Upper lobe of left lung (tissue), 6 donors: ENCODE measurements around the gene EPHB3. TPM values are rescaled to one million over a fixed set of nuclear protein-coding genes. Genes with fewer than 3 reads are reported as not detected.

Experiments used
- ATAC-seq, 2 donors: fragments of 200-7000 bp; cut with Tn5 transposase; one replicate each; pipeline ENCODE4 v1.9.1; 2022; ENCODE audit warnings: mild to moderate bottlenecking in 2 of 2, moderate library complexity in 2 of 2; ENCODE audit not compliant: low FRiP score in 2 of 2
- DNase-seq, 2 donors: peaks; one replicate each; pipeline ENCODE4 v3.0.0-alpha.2; 2019 to 2020
- H3K27ac ChIP-seq, 4 donors: fragments of 200-600 bp; sonication (generic); one replicate each; pipeline ENCODE4 v1.5.1; 2016 to 2019
- H3K27me3 ChIP-seq, 4 donors: fragments of 200-600 bp; sonication (generic); one replicate each; pipeline ENCODE4 v1.5.1; 2017 to 2019
- H3K36me3 ChIP-seq, 4 donors: fragments of 200-600 bp; sonication (generic); one replicate each; pipeline ENCODE4 v1.5.1; 2016 to 2019
- H3K4me1 ChIP-seq, 4 donors: fragments of 200-600 bp; sonication (generic); one replicate each; pipeline ENCODE4 v1.5.1; 2018 to 2019
- H3K4me3 ChIP-seq, 4 donors: fragments of 200-600 bp; sonication (generic); one replicate each; pipeline ENCODE4 v1.5.1; 2017 to 2019; ENCODE audit warnings: mild to moderate bottlenecking in 2 of 4, moderate library complexity in 1 of 4
- H3K9me3 ChIP-seq, 4 donors: fragments of 200-600 bp; sonication (generic); one replicate each; pipeline ENCODE4 v1.5.1; 2018 to 2019
- EP300 ChIP-seq, 4 donors: sonication (generic); formaldehyde crosslinking; IDR thresholded peaks; one replicate each; pipeline ENCODE4 v1.5.1; 2017; ENCODE audit warnings: antibody characterized with exemption in 4 of 4, control low read depth in 2 of 4
- POLR2A ChIP-seq, 4 donors: fragments of 450-650 bp; IDR thresholded peaks; one replicate each; pipeline ENCODE4 v1.5.1; 2016 to 2017; ENCODE audit warnings: antibody characterized with exemption in 4 of 4, mild to moderate bottlenecking in 2 of 4
- POLR2AphosphoS5 ChIP-seq, 2 donors: sonication (generic); formaldehyde crosslinking; IDR thresholded peaks; one replicate each; pipeline ENCODE4 v1.5.1; 2017; ENCODE audit warnings: antibody characterized with exemption in 2 of 2
- WGBS, 2 donors: methylation state at CpG; one replicate each; pipeline ENCODE4 v1.1.5; 2017 to 2018; 5-methylcytosine and 5-hydroxymethylcytosine counted together
- total RNA-seq, 6 donors: library from RNA; depleted of rRNA in 4 of 6; stranded (reverse); fragments of >200 nt in 4 of 6; gene quantifications; one replicate each; pipeline versions ENCODE4 v1.1.0 to v1.2.1, GENCODE V29; 2016 to 2021
- TF ChIP-seq, protein P1 (sequence below), 6 experiments: fragments of 450-650 bp in 4 of 6; fragments of 200-600 bp in 2 of 6; sonication (generic) in 2 of 6; IDR thresholded peaks; one replicate each; pipeline ENCODE4 v1.5.1; 2016 to 2019; ENCODE audit warnings: antibody characterized with exemption in 6 of 6
- donor health status: DM: no; HTN: no; CAD: no; lungs with moderate emphysema.
- donor health status: DM: no; HTN: yes; CAD: no; lungs with severe emphysema.

The EPHB3 gene
- total RNA-seq, 6 donors from 2014 or later, result 3.1 to 10.0 (median 7.2) TPM

DNA sequence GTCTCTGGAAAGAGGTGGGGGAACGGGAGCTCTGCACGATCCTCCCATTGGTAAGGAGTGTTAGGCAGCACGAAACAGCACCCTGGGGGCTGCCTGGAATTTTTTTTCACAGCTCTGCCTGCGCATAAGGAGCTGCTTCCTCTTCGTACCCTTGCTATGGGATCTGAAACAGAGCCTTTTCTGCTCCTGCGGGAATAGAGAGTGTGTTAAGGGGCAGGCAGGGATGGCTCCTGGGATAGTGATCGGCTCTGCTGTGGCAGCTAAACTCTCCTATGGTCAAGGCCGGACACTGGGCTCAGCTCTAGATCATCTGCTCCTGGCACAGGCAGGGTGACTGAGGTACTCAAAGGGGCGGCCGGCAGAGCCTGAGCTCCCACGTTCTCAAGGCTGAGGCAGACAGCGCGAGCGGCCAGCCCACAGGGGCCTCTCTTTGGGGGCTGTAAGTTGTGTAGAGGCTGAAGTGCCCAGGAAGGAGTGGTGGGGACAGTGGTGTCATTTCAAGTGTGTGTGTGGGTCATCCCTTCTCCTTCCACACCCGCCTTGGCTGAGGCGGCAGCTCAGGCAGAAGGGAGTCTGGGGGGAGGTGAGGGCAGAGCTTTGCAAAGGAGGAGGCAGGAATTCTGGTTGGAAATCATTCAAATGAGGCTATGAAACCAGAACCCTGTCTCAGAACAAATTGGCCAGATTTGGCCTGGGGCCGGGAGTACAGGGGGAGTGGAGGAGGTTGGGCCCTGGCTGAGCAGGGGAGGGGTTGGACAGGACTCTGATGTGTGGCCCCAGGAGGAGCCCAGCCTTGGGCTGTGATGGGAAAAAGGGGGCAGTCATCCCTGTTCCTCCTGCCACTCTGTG lies 31.0 kb downstream of the EPHB3 start:
- TF ChIP-seq POLR2AphosphoS5 (IDR thresholded peaks at IDR 0.05), result no peak
- TF ChIP-seq, protein P1, sequence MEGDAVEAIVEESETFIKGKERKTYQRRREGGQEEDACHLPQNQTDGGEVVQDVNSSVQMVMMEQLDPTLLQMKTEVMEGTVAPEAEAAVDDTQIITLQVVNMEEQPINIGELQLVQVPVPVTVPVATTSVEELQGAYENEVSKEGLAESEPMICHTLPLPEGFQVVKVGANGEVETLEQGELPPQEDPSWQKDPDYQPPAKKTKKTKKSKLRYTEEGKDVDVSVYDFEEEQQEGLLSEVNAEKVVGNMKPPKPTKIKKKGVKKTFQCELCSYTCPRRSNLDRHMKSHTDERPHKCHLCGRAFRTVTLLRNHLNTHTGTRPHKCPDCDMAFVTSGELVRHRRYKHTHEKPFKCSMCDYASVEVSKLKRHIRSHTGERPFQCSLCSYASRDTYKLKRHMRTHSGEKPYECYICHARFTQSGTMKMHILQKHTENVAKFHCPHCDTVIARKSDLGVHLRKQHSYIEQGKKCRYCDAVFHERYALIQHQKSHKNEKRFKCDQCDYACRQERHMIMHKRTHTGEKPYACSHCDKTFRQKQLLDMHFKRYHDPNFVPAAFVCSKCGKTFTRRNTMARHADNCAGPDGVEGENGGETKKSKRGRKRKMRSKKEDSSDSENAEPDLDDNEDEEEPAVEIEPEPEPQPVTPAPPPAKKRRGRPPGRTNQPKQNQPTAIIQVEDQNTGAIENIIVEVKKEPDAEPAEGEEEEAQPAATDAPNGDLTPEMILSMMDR (IDR thresholded peaks at IDR 0.05), result no peak
- no peak for TF ChIP-seq POLR2A (IDR thresholded peaks at IDR 0.05)
- no peak for TF ChIP-seq EP300 (IDR thresholded peaks at IDR 0.05)
- H3K27ac ChIP-seq, result no peak overlapping the region
- H3K27me3 ChIP-seq, result no peaks in the 10 kb centered on the region
- H3K36me3 ChIP-seq, result no peaks in the 10 kb centered on the region
- DNase-seq (no peak), ATAC-seq (peak in 1 of 2 donors; percentile 56)
- no peak overlapping the region for H3K4me3 ChIP-seq
- no peaks in the 10 kb centered on the region for H3K9me3 ChIP-seq
- 71 to 86% methylated on average over 17 of the region's 17 CpGs for WGBS, 2 donors
- H3K4me1 ChIP-seq, result peaks cover 0 to 4% (median 0%) of the 10 kb centered on the region in 4 donors

DNA sequence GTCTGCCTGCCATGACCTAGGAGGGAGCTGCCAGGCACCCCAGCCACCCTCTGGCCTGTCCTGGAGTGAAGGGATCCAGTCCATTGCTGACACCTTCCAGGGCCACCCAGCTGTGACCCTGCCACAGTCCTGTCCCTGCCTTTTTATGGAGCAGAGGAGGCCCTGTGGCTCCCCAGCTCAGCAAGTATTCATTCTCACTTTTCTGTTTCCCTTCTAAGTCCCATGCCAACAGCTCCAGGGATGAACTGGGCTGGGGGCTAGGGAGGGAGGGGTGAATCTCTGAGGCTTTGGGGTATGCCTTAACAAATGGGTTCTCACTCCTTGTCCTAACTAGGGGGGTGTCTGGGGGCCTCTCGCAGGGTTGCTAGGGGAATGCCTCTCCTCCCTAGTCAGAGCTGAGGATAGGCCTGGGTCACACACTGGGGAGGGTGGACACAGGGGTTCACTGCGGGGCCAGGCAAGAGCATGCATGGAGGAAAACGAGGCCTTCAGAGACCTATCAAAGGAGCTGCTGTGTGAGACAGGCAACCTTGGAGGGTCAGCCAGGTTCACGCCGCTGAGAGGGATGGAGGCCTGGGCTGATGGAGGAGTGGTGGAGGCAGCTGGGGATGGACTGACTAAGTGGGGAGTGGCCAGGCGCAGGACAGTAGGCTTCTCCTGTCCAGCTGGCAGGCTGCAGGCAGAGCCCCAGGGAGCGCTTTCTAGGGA lies 31.8 kb downstream of the EPHB3 start:
- DNase-seq, result no peak
- 70 to 90% methylated on average over 6 to 7 of the region's 7 CpGs for WGBS, 2 donors

DNA sequence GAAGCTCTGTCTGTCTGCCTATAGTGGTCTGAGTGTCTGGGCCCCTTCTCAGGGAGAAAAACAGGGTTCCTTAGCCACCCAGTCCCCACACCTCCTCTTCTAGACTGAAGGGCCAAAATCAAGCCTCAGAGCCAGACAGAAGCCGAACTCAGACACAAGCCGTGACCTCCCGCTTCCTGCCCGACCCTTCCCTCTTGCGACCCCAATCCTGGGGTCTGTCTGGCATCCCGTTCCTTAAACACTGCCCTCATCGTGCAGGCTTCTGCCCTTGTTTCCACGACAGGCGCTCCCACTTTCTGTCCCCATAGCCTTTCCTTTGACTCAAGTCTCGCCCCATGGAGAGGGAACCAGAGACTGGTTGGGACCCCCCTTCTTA lies 32.3 kb downstream of the EPHB3 start:
- no peaks in the 10 kb centered on the region for H3K9me3 ChIP-seq
- DNase-seq (no peak), ATAC-seq (no peak)
- no peaks in the 10 kb centered on the region for H3K36me3 ChIP-seq
- no peak overlapping the region for H3K27ac ChIP-seq
- 84 to 87% methylated on average over 10 of the region's 10 CpGs for WGBS, 2 donors
- H3K4me1 ChIP-seq, result peaks cover 0 to 4% (median 0%) of the 10 kb centered on the region in 4 donors
- H3K27me3 ChIP-seq, result no peaks in the 10 kb centered on the region
- no peak overlapping the region for H3K4me3 ChIP-seq
- TF ChIP-seq POLR2A (IDR thresholded peaks at IDR 0.05) (no peak), POLR2AphosphoS5 (IDR thresholded peaks at IDR 0.05) (no peak), EP300 (IDR thresholded peaks at IDR 0.05) (no peak)
- TF ChIP-seq, protein P1 (IDR thresholded peaks at IDR 0.05), result no peak

More for the DNA sequence above, 31.8 kb downstream of the EPHB3 start:
- Histone ChIP-seq H3K4me3 (no peak overlapping the region), H3K27me3 (no peaks in the 10 kb centered on the region), H3K4me1 (peaks cover 0 to 4% (median 0%) of the 10 kb centered on the region in 4 donors), H3K9me3 (no peaks in the 10 kb centered on the region), H3K36me3 (no peaks in the 10 kb centered on the region), H3K27ac (no peak overlapping the region)
- no peak for TF ChIP-seq POLR2AphosphoS5 (IDR thresholded peaks at IDR 0.05)
- TF ChIP-seq EP300 (IDR thresholded peaks at IDR 0.05), result no peak
- TF ChIP-seq, protein P1 (IDR thresholded peaks at IDR 0.05), result no peak
- ATAC-seq, result peak; percentile 4 to 74

DNA sequence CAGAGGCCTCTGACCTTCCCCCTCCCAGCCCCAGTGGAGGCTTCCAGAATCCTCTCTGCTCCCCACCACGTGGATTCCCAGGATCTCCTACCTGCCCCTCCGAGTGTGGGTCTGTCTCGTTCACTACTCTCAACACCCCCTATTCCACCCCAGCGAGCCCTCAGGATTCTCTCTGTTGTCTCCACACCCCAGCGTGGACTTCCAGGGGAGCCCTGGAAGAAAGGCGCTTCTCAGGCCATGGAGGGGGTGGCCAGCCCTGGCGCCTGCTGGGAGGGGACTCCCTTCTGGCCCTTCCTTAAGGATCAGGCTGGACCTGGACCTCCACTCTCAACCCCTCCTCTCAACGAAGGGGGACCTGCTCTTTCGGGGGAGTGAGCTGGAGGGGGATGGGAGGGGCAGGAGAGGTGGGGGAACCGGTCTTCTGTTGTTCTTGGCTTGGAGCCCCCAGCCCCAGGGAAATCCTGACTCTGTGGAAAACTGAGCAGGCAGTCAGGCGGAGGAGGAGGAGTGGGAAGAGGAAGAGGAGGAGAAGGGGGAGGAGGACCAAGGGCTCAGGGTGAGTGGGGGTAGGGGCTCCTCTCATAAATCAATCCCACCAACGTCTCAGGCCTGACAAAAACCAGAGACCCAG lies 32.9 kb downstream of the EPHB3 start:
- H3K4me3 ChIP-seq, result no peak overlapping the region
- ATAC-seq, result no peak
- no peaks in the 10 kb centered on the region for H3K27me3 ChIP-seq
- no peak overlapping the region for H3K27ac ChIP-seq
- H3K9me3 ChIP-seq, result no peaks in the 10 kb centered on the region
- no peak for DNase-seq
- H3K4me1 ChIP-seq, result peaks cover 0 to 4% (median 0%) of the 10 kb centered on the region in 4 donors
- WGBS, 2 donors, result 77% methylated on average over 11 to 12 of the region's 12 CpGs
- TF ChIP-seq POLR2A (IDR thresholded peaks at IDR 0.05), result no peak
- no peak for TF ChIP-seq POLR2AphosphoS5 (IDR thresholded peaks at IDR 0.05)
- TF ChIP-seq, protein P1 (IDR thresholded peaks at IDR 0.05), result no peak
- TF ChIP-seq EP300 (IDR thresholded peaks at IDR 0.05), result no peak
- H3K36me3 ChIP-seq, result no peaks in the 10 kb centered on the region
